HG03575 (cell line): ENCODE measurements around the gene NUP42.
"Not testable (repeated sequence)": the region's sequence is repeated elsewhere in the genome, so short reads cannot be mapped to it uniquely, and the experiment has no call there.

Experiments
- ATAC-seq: cut with Tn5 transposase; IDR thresholded peaks from one replicate; pipeline ENCODE4 v1.9.1; 2021; ENCODE audit not compliant: unreplicated experiment, insufficient number of reproducible peaks, low FRiP score; ENCODE audit errors: extremely low read depth

Gene NUP42

DNA sequence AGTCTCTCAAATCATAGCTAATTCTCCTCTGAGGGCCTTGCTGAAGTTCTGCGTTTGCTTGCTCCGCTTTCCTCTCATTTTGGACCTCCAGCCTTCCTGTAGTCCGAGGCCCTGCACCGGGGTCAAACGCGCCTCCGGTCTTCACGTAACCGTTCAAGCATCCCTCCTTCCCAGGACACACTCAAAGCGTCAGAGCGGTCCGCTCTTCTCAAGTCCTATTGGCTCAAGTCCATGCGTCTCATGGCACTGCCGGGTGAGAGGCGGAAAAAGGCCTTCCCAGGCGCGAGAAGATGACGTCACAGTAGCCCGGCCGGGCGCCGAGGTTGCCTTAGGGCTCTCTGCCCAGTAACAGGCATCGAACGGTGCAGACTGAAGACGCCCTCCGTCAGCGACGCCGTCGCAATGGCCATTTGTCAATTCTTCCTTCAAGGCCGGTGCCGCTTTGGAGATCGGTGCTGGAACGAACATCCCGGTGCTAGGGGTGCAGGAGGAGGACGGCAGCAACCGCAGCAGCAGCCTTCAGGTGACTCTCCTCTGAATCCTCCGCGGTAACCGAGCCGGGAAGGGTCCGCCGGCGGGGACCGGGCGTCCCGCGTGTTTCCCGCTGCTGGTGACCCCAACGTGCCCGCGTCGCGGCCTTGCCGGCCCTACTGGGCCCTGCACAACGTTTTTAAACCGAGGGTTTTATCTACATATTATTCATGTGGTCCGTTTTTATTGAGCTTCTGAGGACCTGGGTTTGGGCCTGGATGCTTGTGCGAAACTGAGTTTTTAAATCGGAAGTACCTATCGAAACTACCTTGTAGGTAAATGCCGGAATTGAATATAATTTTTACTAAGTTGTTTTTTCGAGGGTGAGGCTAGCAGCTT lies at the start of gene NUP42:
NUP42 (plus strand) TSS at position 365 of the 870 bp plus-strand sequence; CDS start at position 403, 38 bp downstream.
- peak; percentile 82 for ATAC-seq

GRCh38 chr7:23133797-23134196 lies 48.1 kb upstream of the NUP42 start:
- ATAC-seq = no peak

GRCh38 chr7:23135755-23136154 lies 46.1 kb upstream of the NUP42 start:
- no peak for ATAC-seq

- ATAC-seq = no peak
Measured at GRCh38 chr7:23136216-23136615, 45.6 kb upstream of the NUP42 start.

DNA sequence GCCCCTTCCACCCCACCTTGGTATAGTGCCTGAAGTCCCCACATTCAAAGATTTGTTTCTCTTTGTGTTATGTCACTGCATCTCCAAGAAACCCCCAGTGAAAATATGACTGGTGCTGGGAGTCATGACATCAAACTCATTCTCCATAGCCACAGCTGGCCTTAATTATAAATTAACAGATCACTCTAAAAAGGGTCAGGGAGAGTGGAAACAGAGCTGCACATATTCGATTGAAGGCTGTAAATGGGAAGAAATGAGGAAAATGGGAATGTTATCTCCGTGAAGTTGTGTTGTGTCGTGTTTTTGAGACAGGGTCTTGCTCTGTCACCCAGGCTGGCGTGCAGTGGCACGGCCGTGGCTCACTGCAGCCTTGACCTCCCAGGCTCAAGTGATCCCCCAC lies 24.2 kb upstream of the NUP42 start:
- no peak for ATAC-seq

GRCh38 chr7:23158546-23158945 lies 23.3 kb upstream of the NUP42 start:
- ATAC-seq = no peak

- ATAC-seq = no peak
Measured at GRCh38 chr7:23161482-23161881, 20.4 kb upstream of the NUP42 start.

GRCh38 chr7:23164846-23165245 lies 17.0 kb upstream of the NUP42 start:
- no peak for ATAC-seq

DNA sequence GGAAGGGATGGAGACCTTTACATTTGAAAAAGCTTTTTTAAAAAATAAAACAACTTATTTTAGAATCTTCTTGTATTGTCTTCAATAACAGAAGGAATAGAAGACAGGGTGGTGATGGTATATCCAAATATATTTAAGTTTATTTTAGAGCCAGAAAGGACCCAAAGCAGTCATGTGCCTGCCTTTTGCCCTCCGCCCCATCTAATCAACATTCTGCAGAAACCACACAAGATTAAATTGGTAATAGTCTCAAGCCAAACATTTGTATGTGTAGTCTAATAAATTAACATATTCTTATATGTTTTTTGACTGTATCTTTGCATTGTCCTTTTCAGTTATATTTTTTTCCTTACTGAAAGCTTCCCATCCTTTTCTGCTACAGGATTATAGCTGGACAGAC lies 16.5 kb upstream of the NUP42 start:
- no peak for ATAC-seq

- no peak for ATAC-seq
Measured at GRCh38 chr7:23167691-23168090, 14.2 kb upstream of the NUP42 start.

DNA sequence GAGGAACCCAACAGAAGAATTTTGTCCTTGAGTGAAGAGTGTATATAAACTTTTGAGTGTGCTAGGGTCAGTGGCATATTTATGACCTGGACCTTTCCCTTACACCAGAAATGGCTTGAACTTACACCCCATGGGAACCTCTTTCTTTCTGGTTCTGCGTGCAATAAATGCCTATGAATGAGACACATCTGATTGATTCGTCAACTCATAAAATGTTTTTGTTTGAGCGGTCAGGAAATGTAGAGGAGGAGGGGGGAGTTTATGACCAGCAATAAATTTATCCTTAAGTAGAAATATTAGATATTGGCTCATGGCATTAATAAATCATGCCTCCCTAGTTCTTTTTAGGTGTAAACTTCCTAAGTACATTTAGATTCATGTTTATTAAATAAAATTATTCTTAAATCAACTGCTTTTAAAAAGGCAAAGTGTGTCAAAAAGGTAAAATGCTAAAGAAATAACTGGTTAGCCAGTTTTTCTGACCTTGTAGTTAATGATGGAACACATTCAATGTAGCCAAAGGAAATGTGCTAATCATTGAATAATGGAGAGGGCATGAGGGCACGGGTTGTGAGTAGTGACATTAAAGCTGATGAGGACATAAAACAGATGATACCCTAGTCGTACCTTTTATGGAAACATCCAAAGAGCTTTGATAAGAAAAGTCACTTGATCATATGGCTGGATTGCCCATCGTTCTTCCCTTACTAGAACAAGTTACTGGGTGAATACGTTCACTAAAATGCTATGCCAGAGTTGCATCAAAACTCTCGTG lies 13.6 kb upstream of the NUP42 start:
- ATAC-seq = no peak

GRCh38 chr7:23175938-23176337 lies 5.9 kb upstream of the NUP42 start:
- no peak for ATAC-seq

GRCh38 chr7:23183279-23184012 lies 1.6 kb downstream of the NUP42 start:
- ATAC-seq = no peak

DNA sequence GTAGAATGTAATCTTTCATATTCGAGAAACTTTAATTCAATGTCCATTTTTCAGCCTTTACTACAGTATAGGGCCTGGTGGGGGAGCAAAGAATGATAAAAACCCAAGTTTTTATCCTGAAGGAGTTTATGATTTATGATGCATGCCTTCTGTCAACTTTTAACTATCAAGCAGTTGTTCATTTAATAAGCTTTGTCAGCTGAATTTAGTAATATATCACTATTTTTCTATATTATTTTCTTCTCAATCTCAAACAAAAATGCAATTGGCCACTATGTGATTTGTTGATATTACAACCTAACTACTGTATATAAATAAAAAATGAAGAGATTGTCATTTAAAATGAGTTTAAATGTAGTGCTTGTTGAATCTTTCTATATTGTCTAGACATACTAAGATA lies 2.4 kb downstream of the NUP42 start:
- ATAC-seq = no peak

- no peak for ATAC-seq
Measured at GRCh38 chr7:23184709-23185359, 3.0 kb downstream of the NUP42 start.

DNA sequence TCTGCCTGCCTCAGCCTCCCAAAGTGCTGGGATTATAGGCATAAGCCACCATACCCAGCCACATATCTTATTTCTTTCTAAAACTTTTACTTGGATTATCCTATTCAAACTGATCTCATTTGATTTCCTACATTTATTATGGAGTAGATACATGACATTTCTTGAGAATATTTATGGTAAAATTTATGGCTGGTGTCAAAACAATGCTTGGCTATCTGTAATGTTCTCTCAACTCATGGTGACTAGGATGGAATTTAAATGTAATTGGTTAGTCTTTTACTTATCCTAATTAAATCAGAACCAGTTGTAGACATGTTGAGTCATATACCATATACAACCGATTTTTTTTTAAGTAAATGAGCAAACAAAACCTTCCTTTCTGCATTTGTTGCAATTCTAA lies 4.1 kb downstream of the NUP42 start:
- ATAC-seq = no peak

DNA sequence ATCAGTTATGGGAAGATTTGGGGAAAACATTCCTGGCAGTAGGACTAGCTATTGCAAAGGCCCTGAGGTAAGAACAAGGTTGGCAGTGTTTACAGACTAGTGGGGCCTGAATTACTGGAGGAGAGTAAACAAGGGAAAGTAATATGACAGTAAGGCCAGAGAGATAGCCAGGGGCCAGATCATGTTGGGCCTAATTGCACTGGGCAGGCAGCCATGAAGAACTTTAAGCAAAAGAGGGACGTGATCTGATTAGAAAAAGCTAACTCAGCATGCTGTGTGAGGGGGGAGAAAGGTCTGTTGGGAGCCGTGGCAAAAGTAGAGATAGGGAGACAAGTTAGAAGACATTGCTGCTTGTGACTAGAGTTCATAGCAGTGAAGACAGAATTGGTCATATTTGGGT lies 9.2 kb downstream of the NUP42 start:
- no peak for ATAC-seq

GRCh38 chr7:23193650-23194227 lies 11.9 kb downstream of the NUP42 start:
- not testable (repeated sequence) for ATAC-seq

DNA sequence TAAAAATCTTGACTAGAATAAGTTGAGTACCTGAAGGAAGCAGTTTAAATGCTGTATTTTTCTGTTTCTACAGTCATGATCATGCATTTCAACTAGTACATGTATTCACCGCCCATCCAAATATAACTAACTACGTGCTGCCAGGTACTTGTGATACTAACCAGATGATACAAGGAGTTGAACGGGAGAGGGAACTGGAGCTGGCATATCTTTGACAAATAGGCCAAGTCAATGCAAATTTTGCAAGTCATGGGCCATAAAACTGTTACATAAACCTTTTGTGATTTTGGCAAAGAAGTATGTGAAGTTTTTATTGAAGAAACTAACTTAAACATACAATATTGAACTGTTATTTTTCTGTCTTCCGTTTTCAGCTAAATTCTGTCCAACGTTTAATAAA lies 14.5 kb downstream of the NUP42 start:
- no peak for ATAC-seq
